Esophagus muscularis mucosa (tissue), 4 donors: Measurements from ENCODE around the gene TMEM255B. TPM values are rescaled to one million over a fixed set of nuclear protein-coding genes. Genes with fewer than 3 reads are reported as not detected.
"Not testable (repeated sequence)": the region's sequence is repeated elsewhere in the genome, so short reads cannot be mapped to it uniquely, and the experiment has no call there.

ENCODE experiments used
- DNase-seq: peaks from one replicate; pipeline ENCODE4 v3.0.0-alpha.2; 2017; ENCODE audit errors: extremely low spot score
- H3K27ac ChIP-seq, 4 donors: fragments of 200-600 bp; sonication (generic); replicated peaks in 1 of 4; 1 replicate in 3 of 4; 2 replicates in 1 of 4; pipeline ENCODE4 v1.5.1; 2016 to 2019; ENCODE audit warnings: mild to moderate bottlenecking in 1 of 4
- H3K27me3 ChIP-seq, 4 donors: fragments of 200-600 bp; sonication (generic); one replicate each; pipeline versions ENCODE4 v1.5.1 to v1.6.0; 2016 to 2019
- H3K36me3 ChIP-seq, 4 donors: fragments of 200-600 bp; sonication (generic); one replicate each; pipeline ENCODE4 v1.5.1; 2016 to 2019
- H3K4me1 ChIP-seq, 4 donors: fragments of 200-600 bp; sonication (generic); one replicate each; pipeline ENCODE4 v1.5.1; 2016 to 2019
- H3K4me3 ChIP-seq, 4 donors: fragments of 200-600 bp; sonication (generic); 1 replicate in 2 of 4; 2 replicates in 2 of 4; pipeline ENCODE4 v1.5.1; 2016 to 2019; ENCODE audit warnings: mild to moderate bottlenecking in 4 of 4, moderate library complexity in 1 of 4
- H3K9me3 ChIP-seq, 4 donors: fragments of 200-600 bp; sonication (generic); 1 replicate in 3 of 4; 2 replicates in 1 of 4; pipeline ENCODE4 v1.5.1; 2016 to 2019
- CTCF ChIP-seq, 3 experiments: fragments of 200-600 bp in 2 of 3; fragments of 450-650 bp in 1 of 3; sonication (generic) in 2 of 3; IDR thresholded peaks; one replicate each; pipeline ENCODE4 v1.5.1; 2017 to 2019; ENCODE audit warnings: antibody characterized with exemption in 3 of 3, mild to moderate bottlenecking in 2 of 3, moderate library complexity in 1 of 3
- EP300 ChIP-seq: sonication (generic); formaldehyde crosslinking; IDR thresholded peaks from one replicate; pipeline ENCODE4 v1.6.1; 2017; ENCODE audit warnings: antibody characterized with exemption
- POLR2A ChIP-seq: fragments of 450-650 bp; IDR thresholded peaks from one replicate; pipeline ENCODE4 v1.6.1; 2017; ENCODE audit warnings: antibody characterized with exemption, moderate library complexity, mild to moderate bottlenecking, low read depth
- POLR2AphosphoS5 ChIP-seq, 2 donors: sonication (generic); formaldehyde crosslinking; IDR thresholded peaks; one replicate each; pipeline ENCODE4 v1.6.1; 2017; ENCODE audit warnings: antibody characterized with exemption in 2 of 2
- WGBS: methylation state at CpG from one replicate; pipeline ENCODE4 v1.1.5; 2018; 5-methylcytosine and 5-hydroxymethylcytosine counted together
- intact Hi-C: fragments of 100-400 bp; cut with DNase I; formaldehyde crosslinking; loops from one replicate; pipeline ENCODE4 v1.15.1; 2023
- total RNA-seq, 4 donors: library from RNA; depleted of rRNA; stranded (reverse); fragments of >200 nt; gene quantifications; one replicate each; pipeline versions ENCODE4 v1.1.0 to v1.2.1, GENCODE V29; 2016

TMEM255B gene
- total RNA-seq, 4 donors from 2014 or later, result 4.1 to 12.3 (median 10.7) TPM

GRCh38 chr13:113749507-113749906 lies 9.5 kb upstream of the TMEM255B start:
- Histone ChIP-seq H3K4me3 (no peak overlapping the region), H3K27me3 (no peaks in the 10 kb centered on the region), H3K9me3 (no peaks in the 10 kb centered on the region), H3K36me3 (no peaks in the 10 kb centered on the region), H3K27ac (no peak overlapping the region), H3K4me1 (no peaks in the 10 kb centered on the region)
- intact Hi-C loops, result no loop called here
- no peak for DNase-seq
- TF ChIP-seq CTCF (IDR thresholded peaks at IDR 0.05) (no peak), POLR2AphosphoS5 (IDR thresholded peaks at IDR 0.05) (no peak), EP300 (no peak), POLR2A (no peak)
- WGBS, result 69% methylated on average over 7 of the region's 13 CpGs

GRCh38 chr13:113749967-113750366 lies 9.1 kb upstream of the TMEM255B start:
- WGBS, result 84% methylated on average over 11 of the region's 11 CpGs
- Histone ChIP-seq H3K27ac (no peak overlapping the region), H3K27me3 (no peaks in the 10 kb centered on the region), H3K9me3 (no peaks in the 10 kb centered on the region), H3K36me3 (no peaks in the 10 kb centered on the region), H3K4me3 (no peak overlapping the region), H3K4me1 (no peaks in the 10 kb centered on the region)
- no peak for DNase-seq
- intact Hi-C loops, result no loop called here
- TF ChIP-seq EP300 (no peak), POLR2A (no peak), CTCF (IDR thresholded peaks at IDR 0.05) (no peak), POLR2AphosphoS5 (IDR thresholded peaks at IDR 0.05) (no peak)

GRCh38 chr13:113750554-113751399 lies 8.2 kb upstream of the TMEM255B start:
- Histone ChIP-seq H3K9me3 (no peaks in the 10 kb centered on the region), H3K27me3 (no peaks in the 10 kb centered on the region), H3K4me3 (no peak overlapping the region), H3K36me3 (no peaks in the 10 kb centered on the region), H3K27ac (no peak overlapping the region), H3K4me1 (no peaks in the 10 kb centered on the region)
- TF ChIP-seq CTCF (IDR thresholded peaks at IDR 0.05) (no peak), POLR2AphosphoS5 (IDR thresholded peaks at IDR 0.05) (no peak), POLR2A (no peak), EP300 (no peak)
- 85% methylated on average over 23 of the region's 23 CpGs for whole genome bisulfite sequencing
- no peak for DNase-seq
- intact Hi-C loops, result no loop called here

GRCh38 chr13:113751491-113751890 lies 7.5 kb upstream of the TMEM255B start:
- Histone ChIP-seq H3K4me1 (no peaks in the 10 kb centered on the region), H3K27me3 (no peaks in the 10 kb centered on the region), H3K4me3 (no peak overlapping the region), H3K27ac (no peak overlapping the region), H3K36me3 (no peaks in the 10 kb centered on the region), H3K9me3 (no peaks in the 10 kb centered on the region)
- no peak for TF ChIP-seq POLR2AphosphoS5 (IDR thresholded peaks at IDR 0.05)
- no peak for TF ChIP-seq CTCF (IDR thresholded peaks at IDR 0.05)
- no peak for TF ChIP-seq POLR2A
- TF ChIP-seq EP300, result no peak
- no peak for DNase-seq
- intact Hi-C loops, result no loop called here
- 95% methylated on average over 16 of the region's 19 CpGs for WGBS

- 94% methylated on average over 38 of the region's 78 CpGs for WGBS
- DNase-seq, H3K9me3 ChIP-seq, H3K27ac ChIP-seq, H3K36me3 ChIP-seq, H3K4me3 ChIP-seq, H3K4me1 ChIP-seq, intact Hi-C loops, H3K27me3 ChIP-seq: not testable (repeated sequence)
Observed at GRCh38 chr13:113752211-113752986, 6.6 kb upstream of the TMEM255B start.
